SU-DHL-6 (cell line): Measurements from ENCODE around the gene SPPL2A.

Experiments used
- H2AFZ ChIP-seq: fragments of 200-600 bp; sonication (generic); 2 replicates; pipeline ENCODE4 v1.6.1; 2014; ENCODE audit warnings: low read depth, mild to moderate bottlenecking, moderate library complexity, mixed read lengths, antibody characterized with exemption, low read length; ENCODE audit not compliant: severe bottlenecking
- H3F3A ChIP-seq: fragments of 200-600 bp; shearing (Covaris generic); 2 replicates; pipeline ENCODE4 v1.6.0; 2016; ENCODE audit warnings: antibody characterized with exemption, mild to moderate bottlenecking; ENCODE audit not compliant: insufficient read depth
- H3K27ac ChIP-seq: fragments of 200-600 bp; sonication (generic); 2 replicates; pipeline ENCODE4 v1.5.1; 2016; ENCODE audit warnings: low read depth, mild to moderate bottlenecking, low read length, moderate library complexity, mixed read lengths
- H3K27me3 ChIP-seq: fragments of 200-600 bp; sonication (generic), shearing (Covaris generic); 2 replicates; pipeline ENCODE4 v1.6.0; 2014; ENCODE audit warnings: mild to moderate bottlenecking, low read length
- H3K36me3 ChIP-seq: fragments of 200-600 bp; sonication (generic); 2 replicates; pipeline ENCODE4 v1.6.1; 2014; ENCODE audit warnings: mild to moderate bottlenecking, low read length, mixed read lengths
- H3K4me2 ChIP-seq: fragments of 300-600, 200-600 bp; shearing (Covaris generic), sonication (generic); 2 replicates; pipeline ENCODE4 v1.6.0; 2014; ENCODE audit warnings: low read length, low read depth, mild to moderate bottlenecking; ENCODE audit not compliant: poor library complexity, severe bottlenecking
- H3K4me3 ChIP-seq: fragments of 200-600 bp; sonication (generic); 2 replicates; pipeline ENCODE4 v1.5.1; 2014; ENCODE audit warnings: antibody characterized with exemption, low read length, mild to moderate bottlenecking, mixed read lengths; ENCODE audit not compliant: insufficient read depth, poor library complexity, severe bottlenecking
- H3K79me2 ChIP-seq: fragments of 200-600 bp; sonication (generic); 2 replicates; pipeline ENCODE4 v1.6.1; 2014; ENCODE audit warnings: mild to moderate bottlenecking, low read length, moderate library complexity; ENCODE audit not compliant: insufficient read depth
- H3K9ac ChIP-seq: fragments of 200-600 bp; sonication (generic); 2 replicates; pipeline ENCODE4 v1.7.0; 2014; ENCODE audit warnings: mild to moderate bottlenecking, low read length
- H3K9me2 ChIP-seq: fragments of 200-600 bp; sonication (generic); replicated peaks from 2 replicates; pipeline ENCODE4 v1.6.1; 2014; ENCODE audit warnings: low read length; ENCODE audit not compliant: insufficient read depth
- H3K9me3 ChIP-seq: fragments of 200-600 bp; sonication (generic); 2 replicates; pipeline ENCODE4 v1.6.1; 2014; ENCODE audit warnings: low read length, mixed read lengths; ENCODE audit not compliant: insufficient read depth
- H4K20me1 ChIP-seq: fragments of 200-600 bp; sonication (generic); 2 replicates; pipeline ENCODE4 v1.6.1; 2014; ENCODE audit warnings: low read depth, mild to moderate bottlenecking, antibody characterized with exemption, low read length, moderate library complexity, mixed read lengths
- CTCF ChIP-seq: fragments of 200-600 bp; sonication (generic); IDR thresholded peaks from one replicate; pipeline ENCODE4 v1.5.1; 2017; ENCODE audit warnings: antibody characterized with exemption, mild to moderate bottlenecking, low read length, moderate library complexity; ENCODE audit not compliant: insufficient read depth, poor library complexity, severe bottlenecking
- EZH2phosphoT487 ChIP-seq: fragments of 200-600 bp; sonication (generic), shearing (Covaris generic); conservative IDR thresholded peaks from 2 replicates; pipeline ENCODE4 v1.6.1; 2018; ENCODE audit warnings: mild to moderate bottlenecking, antibody characterized with exemption, low read length, moderate library complexity, mixed read lengths

The SPPL2A gene

GRCh38 chr15:50744601-50745000 is 20.9 kb downstream of the SPPL2A start:
- H3K79me2 ChIP-seq = no peaks in the 10 kb centered on the region
- no peaks in the 10 kb centered on the region for H4K20me1 ChIP-seq
- TF ChIP-seq EZH2phosphoT487 (no peak), CTCF (no peak)
- H3K4me3 ChIP-seq = no peak overlapping the region
- H3K27ac ChIP-seq = no peak overlapping the region
- H2AFZ ChIP-seq = no peak overlapping the region
- H3K27me3 ChIP-seq = no peaks in the 10 kb centered on the region
- no peak overlapping the region for H3K4me2 ChIP-seq
- H3F3A ChIP-seq = no peaks in the 10 kb centered on the region
- no peak overlapping the region for H3K9ac ChIP-seq
- no peaks in the 10 kb centered on the region for H3K9me2 ChIP-seq
- H3K9me3 ChIP-seq = no peaks in the 10 kb centered on the region
- peaks cover 4% of the 10 kb centered on the region; the same call in 1 of the 2 replicates for H3K36me3 ChIP-seq

- no peak overlapping the region for H2AFZ ChIP-seq
- no peak overlapping the region for H3K9ac ChIP-seq
- H3K4me3 ChIP-seq = no peak overlapping the region
- H3K4me2 ChIP-seq = no peak overlapping the region
- no peaks in the 10 kb centered on the region for H3F3A ChIP-seq
- TF ChIP-seq CTCF (no peak), EZH2phosphoT487 (no peak)
- no peaks in the 10 kb centered on the region for H4K20me1 ChIP-seq
- H3K9me3 ChIP-seq = no peaks in the 10 kb centered on the region
- no peak overlapping the region for H3K27ac ChIP-seq
- no peaks in the 10 kb centered on the region for H3K9me2 ChIP-seq
- peaks cover 7% of the 10 kb centered on the region; the same call in 1 of the 2 replicates for H3K36me3 ChIP-seq
- no peaks in the 10 kb centered on the region for H3K79me2 ChIP-seq
- H3K27me3 ChIP-seq = no peaks in the 10 kb centered on the region
These were observed 24.6 kb downstream of the SPPL2A start for GRCh38 chr15:50740955-50741354.

GRCh38 chr15:50736823-50737222 is 28.7 kb downstream of the SPPL2A start:
- H4K20me1 ChIP-seq = no peaks in the 10 kb centered on the region
- no peaks in the 10 kb centered on the region for H3K9me2 ChIP-seq
- H3F3A ChIP-seq = 0 out of 2 replicates have a peak, but pooled peaks cover 6% of the 10 kb centered on the region
- H3K27me3 ChIP-seq = no peaks in the 10 kb centered on the region
- H3K4me2 ChIP-seq = no peak overlapping the region
- no peak overlapping the region for H3K9ac ChIP-seq
- no peak overlapping the region for H2AFZ ChIP-seq
- no peaks in the 10 kb centered on the region for H3K79me2 ChIP-seq
- H3K4me3 ChIP-seq = no peak overlapping the region
- TF ChIP-seq CTCF = no peak
- no peak for TF ChIP-seq EZH2phosphoT487
- no peaks in the 10 kb centered on the region for H3K9me3 ChIP-seq
- no peak overlapping the region for H3K27ac ChIP-seq
- H3K36me3 ChIP-seq = peaks cover 24% of the 10 kb centered on the region; the same call in 1 of the 2 replicates
